GM12878 (cell line): ENCODE results near the gene PIEZO2. TPM values are rescaled to one million over a fixed set of nuclear protein-coding genes. Genes with fewer than 3 reads are reported as not detected.

Source experiments
- ATF2 ChIP-seq: IDR thresholded peaks from 2 replicates; pipeline ENCODE4 v1.6.1; 2012; ENCODE audit warnings: low read length, inconsistent platforms
- BRCA1 ChIP-seq: IDR thresholded peaks from 2 replicates; pipeline ENCODE4 v1.6.1; 2011; ENCODE audit warnings: low read depth, low read length, improper control_type of control experiment
- CREB1 ChIP-seq: IDR thresholded peaks from 2 replicates; pipeline ENCODE4 v1.6.1; 2012; ENCODE audit warnings: low read depth, mild to moderate bottlenecking, inconsistent platforms
- CUX1 ChIP-seq: IDR thresholded peaks from 2 replicates; pipeline ENCODE4 v1.6.1; 2012; ENCODE audit warnings: improper control_type of control experiment, low read depth, low read length; ENCODE audit not compliant: insufficient replicate concordance
- EED ChIP-seq: sonication (generic); IDR thresholded peaks from 2 replicates; pipeline ENCODE4 v1.6.1; 2016; ENCODE audit warnings: antibody characterized with exemption, low read depth
- GATAD2B ChIP-seq: fragments of 450-650 bp; conservative IDR thresholded peaks from 2 replicates; pipeline ENCODE4 v1.6.1; 2017; ENCODE audit warnings: low read depth, mild to moderate bottlenecking, moderate library complexity
- IRF3 ChIP-seq: fragments of 450-650 bp; IDR thresholded peaks from 2 replicates; pipeline ENCODE4 v1.6.1; 2014; ENCODE audit warnings: mild to moderate bottlenecking
- PAX8 ChIP-seq: fragments of 450-650 bp; IDR thresholded peaks from 2 replicates; pipeline ENCODE4 v1.6.1; 2017; ENCODE audit warnings: mild to moderate bottlenecking, moderate library complexity
- PKNOX1 ChIP-seq: fragments of 450-650 bp; IDR thresholded peaks from 2 replicates; pipeline ENCODE4 v1.6.1; 2016; ENCODE audit warnings: mild to moderate bottlenecking
- RB1 ChIP-seq: fragments of 450-650 bp; formaldehyde crosslinking; IDR thresholded peaks from 2 replicates; pipeline ENCODE4 v1.6.1; 2017; ENCODE audit warnings: mild to moderate bottlenecking, borderline replicate concordance
- SREBF1 ChIP-seq: IDR thresholded peaks from 2 replicates; pipeline ENCODE4 v1.6.1; 2012; ENCODE audit warnings: mild to moderate bottlenecking, low read length
- SREBF2 ChIP-seq: IDR thresholded peaks from 2 replicates; pipeline ENCODE4 v1.6.1; 2012; ENCODE audit warnings: mild to moderate bottlenecking, low read length
- WRNIP1 ChIP-seq: IDR thresholded peaks from 2 replicates; pipeline ENCODE4 v1.6.1; 2011; ENCODE audit warnings: low read depth, low read length, improper control_type of control experiment, borderline replicate concordance
- ZBTB40 ChIP-seq: fragments of 450-650 bp; IDR thresholded peaks from 2 replicates; pipeline ENCODE4 v1.6.1; 2016; ENCODE audit warnings: mild to moderate bottlenecking, moderate library complexity, borderline replicate concordance
- ZNF24 ChIP-seq: fragments of 450-650 bp; IDR thresholded peaks from 2 replicates; pipeline ENCODE4 v1.6.1; 2017; ENCODE audit warnings: antibody characterized with exemption, mild to moderate bottlenecking
- polyA plus RNA-seq, 11 experiments: library from polyadenylated mRNA; depleted of rRNA in 4 of 11; unstranded in 6 of 11; stranded (reverse) in 5 of 11; fragments of >200 nt; fragmentation: Nextera tagmentation in 4 of 11; fragmentation: Illumina TruSeq in 1 of 11; extraction: Ambion mirVana in 4 of 11; extraction: Trizol in 1 of 11; gene quantifications; 1 replicate in 1 of 11; 2 replicates in 10 of 11; pipeline versions ENCODE4 v1.2.1 to v1.2.3, GENCODE V29; 2011 to 2016; ENCODE audit warnings: inconsistent platforms in 2 of 11, missing spikeins in 2 of 11, low read depth in 1 of 11
- total RNA-seq, 4 experiments: library from RNA; depleted of rRNA in 3 of 4; stranded (reverse); fragments of >200 nt in 3 of 4; fragmentation: Illumina TruSeq in 1 of 4; extraction: Trizol in 1 of 4; gene quantifications; 2 replicates each; pipeline versions ENCODE4 v1.2.1 to v1.2.3, GENCODE V29; 2013 to 2021

Gene PIEZO2
- total and polyA plus RNA-seq, 10 of the 15 experiments (the other 5 are each of a cell fraction or from before 2014, with no cell fraction given), result 6.7 to 42.3 (median 27.4) TPM

DNA sequence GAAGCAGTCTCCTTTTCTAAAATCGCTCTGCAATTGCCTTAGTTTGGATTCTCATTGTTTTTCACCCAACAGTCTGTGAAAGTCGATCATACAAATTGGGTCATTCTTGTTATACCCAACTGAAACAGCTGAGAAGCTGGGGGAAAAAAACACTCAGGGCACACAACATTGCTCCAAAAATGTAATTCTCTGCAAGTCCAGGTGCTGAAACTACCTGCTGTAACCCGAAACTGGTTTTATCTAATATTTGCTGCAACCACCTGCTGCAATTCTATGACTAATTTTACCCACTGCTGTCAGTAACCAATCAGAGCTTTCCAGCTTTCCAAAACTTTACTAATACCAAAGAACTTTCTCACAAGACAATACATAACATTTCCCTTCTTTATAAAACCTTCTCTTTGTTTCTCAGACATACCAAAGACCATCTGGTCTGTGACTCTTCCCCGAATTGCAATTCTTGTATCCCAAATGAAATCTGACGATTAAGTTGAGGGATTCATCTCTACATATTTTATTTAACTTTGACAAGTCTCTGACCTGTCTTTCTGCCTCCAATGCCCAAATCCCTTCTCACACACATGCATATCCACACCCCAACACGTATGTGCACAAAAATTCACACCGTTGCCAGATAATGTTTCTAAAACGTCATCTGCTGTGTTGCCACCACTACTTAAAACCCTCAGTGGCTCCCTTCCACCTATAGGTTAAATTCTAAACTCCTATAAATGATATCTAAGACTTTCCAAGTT lies 198.3 kb downstream of the PIEZO2 start (continued):
- no peak; the same call in none of the 2 replicates for TF ChIP-seq GATAD2B
- TF ChIP-seq PAX8, result no peak
- TF ChIP-seq SREBF1, result no peak
- TF ChIP-seq ATF2, result peak; percentile 89
- TF ChIP-seq EED, result peak; percentile 54; the same call in 1 of the 2 replicates
- no peak for TF ChIP-seq ZNF24
- no peak for TF ChIP-seq SREBF2
- TF ChIP-seq BRCA1, result no peak
- peak; percentile 69 for TF ChIP-seq CREB1
- TF ChIP-seq IRF3, result no peak
- peak; percentile 79; the same call in 1 of the 2 replicates for TF ChIP-seq PKNOX1
- peak; percentile 72 for TF ChIP-seq CUX1
- no peak for TF ChIP-seq RB1
- TF ChIP-seq WRNIP1, result no peak
- peak; percentile 93 for TF ChIP-seq ZBTB40
